Gastroesophageal sphincter (tissue), 4 donors: ENCODE data around the gene TEX38. TPM values are rescaled to one million over a fixed set of nuclear protein-coding genes. Genes with fewer than 3 reads are reported as not detected.
A peak's percentile ranks its signal among the peaks of the same experiment; 100 is the strongest.

Experiments
- ATAC-seq: fragments of 150-250 bp; one replicate; pipeline ENCODE4 v1.9.1; 2016; ENCODE audit warnings: mild to moderate bottlenecking, moderate library complexity
- H3K27ac ChIP-seq, 4 donors: fragments of 200-600 bp; sonication (generic) in 3 of 4; 1 replicate in 3 of 4; 2 replicates in 1 of 4; pipeline ENCODE4 v1.5.1; 2016 to 2019
- H3K27me3 ChIP-seq: fragments of 200-600 bp; sonication (generic); one replicate; pipeline ENCODE4 v1.5.1; 2019
- H3K36me3 ChIP-seq, 2 donors: fragments of 200-600 bp; sonication (generic); one replicate each; pipeline ENCODE4 v1.5.1; 2019; ENCODE audit warnings: control low read depth in 1 of 2
- H3K4me1 ChIP-seq, 3 donors: fragments of 200-600 bp; sonication (generic); 1 replicate in 2 of 3; 2 replicates in 1 of 3; pipeline ENCODE4 v1.5.1; 2016 to 2019; ENCODE audit warnings: control low read depth in 2 of 3
- H3K4me3 ChIP-seq, 2 donors: fragments of 200-600 bp; sonication (generic); one replicate each; pipeline ENCODE4 v1.5.1; 2019; ENCODE audit warnings: mild to moderate bottlenecking in 1 of 2, moderate library complexity in 1 of 2
- H3K9me3 ChIP-seq, 3 donors: fragments of 200-600 bp; sonication (generic); one replicate each; pipeline ENCODE4 v1.5.1; 2017 to 2019; ENCODE audit warnings: control low read depth in 2 of 3
- EP300 ChIP-seq: sonication (generic); formaldehyde crosslinking; IDR thresholded peaks from one replicate; pipeline ENCODE4 v1.6.1; 2017; ENCODE audit warnings: antibody characterized with exemption, mild to moderate bottlenecking
- POLR2A ChIP-seq, 2 donors: fragments of 450-650 bp; IDR thresholded peaks; one replicate each; pipeline ENCODE4 v1.6.1; 2017; ENCODE audit warnings: antibody characterized with exemption in 2 of 2, mild to moderate bottlenecking in 2 of 2, moderate library complexity in 1 of 2
- POLR2AphosphoS5 ChIP-seq: sonication (generic); formaldehyde crosslinking; IDR thresholded peaks from one replicate; pipeline ENCODE4 v1.6.1; 2017; ENCODE audit warnings: antibody characterized with exemption
- WGBS, 2 donors: methylation state at CpG; one replicate each; pipeline ENCODE4 v1.1.5; 2018; ENCODE audit warnings: low coverage in 1 of 2; 5-methylcytosine and 5-hydroxymethylcytosine counted together
- total RNA-seq, 4 donors: library from RNA; depleted of rRNA; stranded (reverse); fragments of >200 nt; gene quantifications; one replicate each; pipeline ENCODE4 v1.1.0, GENCODE V29; 2016
- TF ChIP-seq, protein P1 (sequence below), 4 experiments: fragments of 200-600 bp in 2 of 4; fragments of 450-650 bp in 2 of 4; sonication (generic) in 1 of 4; IDR thresholded peaks; one replicate each; pipeline ENCODE4 v1.5.1; 2017 to 2019; ENCODE audit warnings: antibody characterized with exemption in 4 of 4, mild to moderate bottlenecking in 2 of 4, moderate library complexity in 2 of 4

The TEX38 gene
- total RNA-seq, 4 donors from 2014 or later, result 1.7 TPM; not detected in 3

- H3K9me3 ChIP-seq, result no peaks in the 10 kb centered on the region
- TF ChIP-seq, protein P1, sequence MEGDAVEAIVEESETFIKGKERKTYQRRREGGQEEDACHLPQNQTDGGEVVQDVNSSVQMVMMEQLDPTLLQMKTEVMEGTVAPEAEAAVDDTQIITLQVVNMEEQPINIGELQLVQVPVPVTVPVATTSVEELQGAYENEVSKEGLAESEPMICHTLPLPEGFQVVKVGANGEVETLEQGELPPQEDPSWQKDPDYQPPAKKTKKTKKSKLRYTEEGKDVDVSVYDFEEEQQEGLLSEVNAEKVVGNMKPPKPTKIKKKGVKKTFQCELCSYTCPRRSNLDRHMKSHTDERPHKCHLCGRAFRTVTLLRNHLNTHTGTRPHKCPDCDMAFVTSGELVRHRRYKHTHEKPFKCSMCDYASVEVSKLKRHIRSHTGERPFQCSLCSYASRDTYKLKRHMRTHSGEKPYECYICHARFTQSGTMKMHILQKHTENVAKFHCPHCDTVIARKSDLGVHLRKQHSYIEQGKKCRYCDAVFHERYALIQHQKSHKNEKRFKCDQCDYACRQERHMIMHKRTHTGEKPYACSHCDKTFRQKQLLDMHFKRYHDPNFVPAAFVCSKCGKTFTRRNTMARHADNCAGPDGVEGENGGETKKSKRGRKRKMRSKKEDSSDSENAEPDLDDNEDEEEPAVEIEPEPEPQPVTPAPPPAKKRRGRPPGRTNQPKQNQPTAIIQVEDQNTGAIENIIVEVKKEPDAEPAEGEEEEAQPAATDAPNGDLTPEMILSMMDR (IDR thresholded peaks at IDR 0.05), result no peak
- peak; percentile 18 for TF ChIP-seq POLR2AphosphoS5
- TF ChIP-seq POLR2A (IDR thresholded peaks at IDR 0.05), result peak; percentile 54 to 63
- peaks cover 0 to 30% of the 10 kb centered on the region in 2 donors for H3K36me3 ChIP-seq
- peak within 1 kb of the TSS; percentile 88 to 94 (median 91) for H3K27ac ChIP-seq
- WGBS, 2 donors, result 0 to 7% methylated on average over 4 of the region's 96 CpGs
- H3K27me3 ChIP-seq, result no peaks in the 10 kb centered on the region
- peak; percentile 92 for ATAC-seq
- peak within 1 kb of the TSS; percentile 97 to 99 for H3K4me3 ChIP-seq
- peaks cover 4 to 35% (median 16%) of the 10 kb centered on the region in 3 donors for H3K4me1 ChIP-seq
Measured at GRCh38 chr1:46667782-46668760, 3.6 kb upstream of the TEX38 start, which contains the start of gene ATPAF1. Gene ATPAF1, minus strand, starts transcription at chr1:46668364. Its CDS starts 42 bp downstream, at chr1:46668322.

DNA sequence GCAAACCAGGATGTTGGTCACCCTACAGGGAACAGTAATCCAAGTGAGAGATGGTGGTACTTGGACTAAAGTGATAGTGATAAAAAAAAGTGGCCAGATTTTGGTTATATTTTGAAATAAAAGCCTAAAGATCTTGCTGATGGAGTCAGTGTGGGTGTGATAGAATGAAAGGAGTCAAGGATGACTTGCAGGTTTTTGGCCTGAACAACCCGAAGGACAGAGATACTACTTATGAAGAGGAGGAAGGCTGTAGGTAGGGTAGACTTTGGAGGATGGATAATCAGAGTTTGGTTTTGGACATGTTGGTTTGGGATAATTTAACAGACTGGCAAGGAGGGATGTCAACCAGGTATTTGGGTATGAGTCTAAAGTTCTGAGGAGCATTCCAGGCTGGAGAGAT, 1.5 kb upstream of the TEX38 start:
- no peak for TF ChIP-seq POLR2A (IDR thresholded peaks at IDR 0.05)
- WGBS, 2 donors, result 80 to 94% methylated on average over 1 of the region's 1 CpG

DNA sequence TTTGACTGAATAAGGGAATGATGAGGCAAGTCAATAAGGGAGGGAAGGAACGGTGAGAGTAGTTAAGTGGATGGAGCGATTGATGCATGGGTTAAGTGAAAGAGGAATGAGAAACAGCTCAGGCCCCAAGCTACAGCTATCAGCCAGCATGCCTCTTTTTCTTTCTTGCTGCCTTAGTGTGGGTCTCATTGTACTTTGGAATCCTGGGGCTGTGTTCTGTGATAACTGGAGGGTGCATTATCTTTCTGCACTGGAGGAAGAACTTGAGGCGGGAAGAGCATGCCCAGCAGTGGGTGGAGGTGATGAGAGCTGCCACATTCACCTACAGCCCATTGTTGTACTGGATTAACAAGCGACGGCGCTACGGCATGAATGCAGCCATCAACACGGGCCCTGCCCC, 1.0 kb downstream of the TEX38 start:
- no peaks in the 10 kb centered on the region for H3K27me3 ChIP-seq
- WGBS, 2 donors, result 27 to 47% methylated on average over 2 to 3 of the region's 8 CpGs
- H3K27ac ChIP-seq, result no peak overlapping the region
- no peak for ATAC-seq
- H3K9me3 ChIP-seq, result no peaks in the 10 kb centered on the region
- H3K4me3 ChIP-seq, result no peak overlapping the region
- peaks cover 0 to 49% of the 10 kb centered on the region in 2 donors for H3K36me3 ChIP-seq
- TF ChIP-seq, protein P1 (IDR thresholded peaks at IDR 0.05), result no peak
- TF ChIP-seq POLR2A (IDR thresholded peaks at IDR 0.05) (no peak), EP300 (no peak), POLR2AphosphoS5 (no peak)
- no peaks in the 10 kb centered on the region for H3K4me1 ChIP-seq

More for the DNA sequence above, 1.5 kb upstream of the TEX38 start:
- H3K4me3 ChIP-seq, result no peak overlapping the region
- peaks cover 0 to 30% of the 10 kb centered on the region in 2 donors for H3K36me3 ChIP-seq
- no peaks in the 10 kb centered on the region for H3K9me3 ChIP-seq
- H3K27me3 ChIP-seq, result no peaks in the 10 kb centered on the region
- H3K27ac ChIP-seq, result peak overlapping the region in 1 of 4 donors; percentile 3
- H3K4me1 ChIP-seq, result peaks cover 4 to 25% (median 16%) of the 10 kb centered on the region in 3 donors
- ATAC-seq, result no peak

DNA sequence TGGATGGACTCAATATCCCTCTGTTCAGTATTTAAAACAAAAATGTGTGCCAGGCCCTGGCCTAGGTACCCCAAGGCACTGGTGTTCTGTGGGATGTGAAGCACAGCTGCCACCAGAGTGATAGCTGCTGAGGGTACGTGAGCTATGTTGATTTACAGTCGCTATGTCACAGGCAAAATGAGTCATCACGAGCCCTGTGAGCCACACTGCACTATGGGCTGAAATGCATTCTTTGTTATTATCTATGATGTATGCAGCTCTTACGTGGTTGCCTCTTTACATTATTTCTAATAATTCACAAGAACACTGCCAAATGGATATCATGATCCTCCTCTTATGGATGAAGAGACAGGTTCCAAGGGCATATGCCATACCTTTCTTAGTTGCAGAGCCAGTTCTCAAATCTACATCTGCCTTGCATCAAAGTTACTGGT, 2.1 kb downstream of the TEX38 start:
- no peaks in the 10 kb centered on the region for H3K4me1 ChIP-seq
- H3K27ac ChIP-seq, result no peak overlapping the region
- no peak overlapping the region for H3K4me3 ChIP-seq
- no peaks in the 10 kb centered on the region for H3K9me3 ChIP-seq
- 79 to 82% methylated on average over 3 to 4 of the region's 4 CpGs for WGBS, 2 donors
- H3K36me3 ChIP-seq, result peaks cover 0 to 60% of the 10 kb centered on the region in 2 donors
- H3K27me3 ChIP-seq, result no peaks in the 10 kb centered on the region
- TF ChIP-seq POLR2AphosphoS5, result no peak
- TF ChIP-seq POLR2A (IDR thresholded peaks at IDR 0.05), result no peak
- TF ChIP-seq, protein P1 (IDR thresholded peaks at IDR 0.05), result no peak
- TF ChIP-seq EP300, result no peak
- no peak for ATAC-seq

DNA sequence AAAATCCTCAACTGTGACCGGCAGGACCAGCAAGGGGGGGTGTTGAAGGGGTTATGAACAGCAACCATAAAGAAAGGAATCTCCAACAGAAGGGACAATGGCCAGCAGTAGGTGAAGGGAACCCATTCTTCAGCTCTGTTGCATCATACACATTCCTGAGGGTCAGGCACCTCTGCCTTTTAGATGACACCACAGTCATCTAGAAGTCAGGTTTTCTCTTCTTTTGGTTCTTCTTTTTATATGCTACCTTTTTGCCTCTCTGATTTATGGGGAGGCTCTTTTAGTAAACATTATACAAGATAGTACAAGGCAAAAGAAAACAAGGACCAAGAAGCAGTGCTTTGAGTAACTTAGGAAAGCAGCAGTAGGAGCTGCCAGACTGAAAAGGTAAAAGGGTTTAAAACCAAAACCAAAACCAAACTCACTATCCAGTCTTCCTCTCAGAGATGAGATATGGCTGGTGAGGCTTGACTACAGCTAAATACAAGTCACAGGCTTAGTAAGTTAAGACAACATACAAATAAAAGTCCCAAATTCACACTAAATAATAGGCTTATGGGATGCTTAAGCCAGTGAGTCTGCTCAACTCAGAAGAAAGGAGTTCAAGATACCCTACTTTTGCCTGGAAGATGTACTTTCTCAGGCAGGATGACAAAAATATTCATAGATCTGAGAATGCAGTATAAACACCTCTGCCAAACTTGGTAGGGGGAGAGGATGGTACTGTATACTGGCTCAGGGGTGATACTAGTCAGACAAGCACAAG, 4.1 kb downstream of the TEX38 start:
- Histone ChIP-seq H3K36me3 (peaks cover 0 to 79% of the 10 kb centered on the region in 2 donors), H3K9me3 (no peaks in the 10 kb centered on the region), H3K4me1 (no peaks in the 10 kb centered on the region), H3K27ac (no peak overlapping the region), H3K4me3 (no peak overlapping the region), H3K27me3 (no peaks in the 10 kb centered on the region)
- no CpG with 5 or more reads among the region's 1 CpG for WGBS, 2 donors
- TF ChIP-seq POLR2AphosphoS5 (no peak), POLR2A (IDR thresholded peaks at IDR 0.05) (no peak), EP300 (no peak)
- TF ChIP-seq, protein P1 (IDR thresholded peaks at IDR 0.05), result no peak
- no peak for ATAC-seq
